GM21825 (cell line): ENCODE data around the gene CAPNS1.

Experiments
- ATAC-seq: cut with Tn5 transposase; IDR thresholded peaks from one replicate; pipeline ENCODE4 v1.9.1; 2021; ENCODE audit warnings: mild to moderate bottlenecking, moderate library complexity; ENCODE audit not compliant: unreplicated experiment

Gene CAPNS1

GRCh38 chr19:36139473-36140303, at the start of gene CAPNS1:
CAPNS1 (plus strand) TSS chr19:36140066; CDS start chr19:36141012, 946 bp downstream.
- ATAC-seq, result peak; percentile 81

- no peak for ATAC-seq
Measured at GRCh38 chr19:36090910-36091695, 48.8 kb upstream of the CAPNS1 start.

- no peak for ATAC-seq
Measured at GRCh38 chr19:36092566-36092965, 47.3 kb upstream of the CAPNS1 start.

GRCh38 chr19:36093146-36093662, 46.7 kb upstream of the CAPNS1 start:
- ATAC-seq, result no peak

GRCh38 chr19:36093687-36094086, 46.2 kb upstream of the CAPNS1 start:
- no peak for ATAC-seq

- no peak for ATAC-seq
Measured at GRCh38 chr19:36097036-36097435, 42.8 kb upstream of the CAPNS1 start.

GRCh38 chr19:36099166-36099785, 40.6 kb upstream of the CAPNS1 start:
- no peak for ATAC-seq

- no peak for ATAC-seq
Measured at GRCh38 chr19:36100476-36100875, 39.4 kb upstream of the CAPNS1 start.

GRCh38 chr19:36101550-36102327, 38.1 kb upstream of the CAPNS1 start:
- no peak for ATAC-seq

- no peak for ATAC-seq
Measured at GRCh38 chr19:36103040-36103626, 36.7 kb upstream of the CAPNS1 start.

- ATAC-seq, result no peak
Measured at GRCh38 chr19:36103842-36104552, 35.9 kb upstream of the CAPNS1 start.

GRCh38 chr19:36106441-36106840, 33.4 kb upstream of the CAPNS1 start:
- ATAC-seq, result no peak

GRCh38 chr19:36106991-36107390, 32.9 kb upstream of the CAPNS1 start:
- no peak for ATAC-seq

GRCh38 chr19:36108684-36109083, 31.2 kb upstream of the CAPNS1 start:
- ATAC-seq, result no peak

GRCh38 chr19:36110487-36111199, 29.2 kb upstream of the CAPNS1 start, which contains the start of gene OVOL3:
OVOL3 (plus strand) TSS chr19:36111143; CDS start chr19:36111203, 60 bp downstream.
- no peak for ATAC-seq

GRCh38 chr19:36111200-36111539, 28.7 kb upstream of the CAPNS1 start:
- no peak for ATAC-seq

GRCh38 chr19:36112678-36113077, 27.2 kb upstream of the CAPNS1 start:
- ATAC-seq, result no peak

- no peak for ATAC-seq
Measured at GRCh38 chr19:36113425-36113824, 26.4 kb upstream of the CAPNS1 start.
